Testis (tissue), 3 donors: ENCODE results near the gene CELF5. TPM values are rescaled to one million over a fixed set of nuclear protein-coding genes. Genes with fewer than 3 reads are reported as not detected.

Experiments used
- DNase-seq: peaks from one replicate; pipeline ENCODE4 v3.0.0-alpha.2; 2019
- H3K27ac ChIP-seq, 2 donors: fragments of 200-600 bp; sonication (generic); one replicate each; pipeline ENCODE4 v1.5.1; 2019
- H3K27me3 ChIP-seq: fragments of 200-600 bp; sonication (generic); one replicate; pipeline ENCODE4 v1.5.1; 2019
- H3K36me3 ChIP-seq: fragments of 200-600 bp; sonication (generic); one replicate; pipeline ENCODE4 v1.5.1; 2017; ENCODE audit warnings: low read depth; ENCODE audit errors: missing control alignments
- H3K4me1 ChIP-seq: fragments of 200-600 bp; sonication (generic); one replicate; pipeline ENCODE4 v1.5.1; 2019
- H3K4me3 ChIP-seq, 2 donors: fragments of 200-600 bp; sonication (generic); one replicate each; pipeline ENCODE4 v1.5.1; 2017 to 2019
- H3K9me3 ChIP-seq: fragments of 200-600 bp; sonication (generic); one replicate; pipeline ENCODE4 v1.5.1; 2017
- POLR2A ChIP-seq: fragments of 450-650 bp; IDR thresholded peaks from one replicate; pipeline ENCODE4 v1.6.1; 2017; ENCODE audit warnings: antibody characterized with exemption, mild to moderate bottlenecking, moderate library complexity
- WGBS, 2 donors: methylation state at CpG; one replicate each; pipeline ENCODE4 v1.1.5; 2018; 5-methylcytosine and 5-hydroxymethylcytosine counted together
- intact Hi-C: fragments of 100-400 bp; cut with DNase I; formaldehyde crosslinking; loops from one replicate; pipeline ENCODE4 v1.15.1; 2023; ENCODE audit warnings: low total_unique reads
- polyA plus RNA-seq: library from polyadenylated mRNA; stranded (reverse); fragments of 350-450 nt; fragmentation: Illumina TruSeq; extraction: RNeasy Lipid Tissue Mini Kit (QIAGEN cat#74804); gene quantifications from one replicate; pipeline ENCODE4 v1.2.3, GENCODE V29; 2014; ENCODE audit warnings: low read depth, low replicate concordance; ENCODE audit not compliant: insufficient read depth
- total RNA-seq, 2 donors: library from RNA; depleted of rRNA; stranded (reverse); fragments of >200 nt; gene quantifications; one replicate each; pipeline ENCODE4 v1.2.3, GENCODE V29; 2016
- TF ChIP-seq, protein P1 (sequence below), 3 experiments: fragments of 450-650 bp in 2 of 3; fragments of 200-600 bp in 1 of 3; sonication (generic) in 1 of 3; IDR thresholded peaks; one replicate each; pipeline ENCODE4 v1.5.1; 2016 to 2019; ENCODE audit warnings: antibody characterized with exemption in 3 of 3, mild to moderate bottlenecking in 2 of 3, moderate library complexity in 1 of 3

CELF5 gene
- total and polyA plus RNA-seq, 3 donors from 2014 or later = 3.1 to 8.7 (median 6.6) TPM

DNA sequence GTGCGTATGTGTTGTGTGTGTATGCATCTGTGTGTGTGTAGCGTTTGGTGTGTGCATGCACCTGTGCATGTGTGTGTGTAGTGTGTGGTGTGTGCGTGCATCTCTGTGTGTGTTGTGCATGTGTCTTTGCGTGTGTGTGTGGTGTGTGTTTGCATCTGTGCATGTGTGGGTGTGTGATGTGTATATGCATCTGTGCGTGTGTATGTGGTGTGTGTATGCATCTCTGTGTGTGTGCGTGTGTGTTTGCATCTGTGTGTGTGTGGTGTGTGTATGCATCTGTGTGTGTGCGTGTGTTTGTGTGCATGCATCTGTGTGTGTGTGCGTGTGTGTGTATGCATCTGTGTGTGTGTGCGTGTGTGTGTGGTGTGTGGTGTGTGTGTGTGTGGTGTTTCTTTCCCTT, 20.6 kb downstream of the CELF5 start:
- DNase-seq = no peak
- intact Hi-C loops = no loop called here
- H3K9me3 ChIP-seq = no peaks in the 10 kb centered on the region
- H3K4me3 ChIP-seq = no peak overlapping the region
- H3K27me3 ChIP-seq = no peaks in the 10 kb centered on the region
- H3K36me3 ChIP-seq = no peaks in the 10 kb centered on the region
- no peak overlapping the region for H3K27ac ChIP-seq
- 70 to 84% methylated on average over 8 to 9 of the region's 9 CpGs for WGBS, 2 donors
- no peaks in the 10 kb centered on the region for H3K4me1 ChIP-seq
- TF ChIP-seq, protein P1, sequence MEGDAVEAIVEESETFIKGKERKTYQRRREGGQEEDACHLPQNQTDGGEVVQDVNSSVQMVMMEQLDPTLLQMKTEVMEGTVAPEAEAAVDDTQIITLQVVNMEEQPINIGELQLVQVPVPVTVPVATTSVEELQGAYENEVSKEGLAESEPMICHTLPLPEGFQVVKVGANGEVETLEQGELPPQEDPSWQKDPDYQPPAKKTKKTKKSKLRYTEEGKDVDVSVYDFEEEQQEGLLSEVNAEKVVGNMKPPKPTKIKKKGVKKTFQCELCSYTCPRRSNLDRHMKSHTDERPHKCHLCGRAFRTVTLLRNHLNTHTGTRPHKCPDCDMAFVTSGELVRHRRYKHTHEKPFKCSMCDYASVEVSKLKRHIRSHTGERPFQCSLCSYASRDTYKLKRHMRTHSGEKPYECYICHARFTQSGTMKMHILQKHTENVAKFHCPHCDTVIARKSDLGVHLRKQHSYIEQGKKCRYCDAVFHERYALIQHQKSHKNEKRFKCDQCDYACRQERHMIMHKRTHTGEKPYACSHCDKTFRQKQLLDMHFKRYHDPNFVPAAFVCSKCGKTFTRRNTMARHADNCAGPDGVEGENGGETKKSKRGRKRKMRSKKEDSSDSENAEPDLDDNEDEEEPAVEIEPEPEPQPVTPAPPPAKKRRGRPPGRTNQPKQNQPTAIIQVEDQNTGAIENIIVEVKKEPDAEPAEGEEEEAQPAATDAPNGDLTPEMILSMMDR (IDR thresholded peaks at IDR 0.05) = no peak
- no peak for TF ChIP-seq POLR2A

GRCh38 chr19:3248728-3249326, 24.4 kb downstream of the CELF5 start:
- no peak for DNase-seq
- intact Hi-C loops = no loop called here

GRCh38 chr19:3249408-3249807, 24.9 kb downstream of the CELF5 start:
- intact Hi-C loops = no loop called here
- no peak for TF ChIP-seq POLR2A
- TF ChIP-seq, protein P1 (IDR thresholded peaks at IDR 0.05) = no peak
- no peaks in the 10 kb centered on the region for H3K4me1 ChIP-seq
- WGBS, 2 donors = 57 to 58% methylated on average over 9 to 10 of the region's 10 CpGs
- H3K27ac ChIP-seq = no peak overlapping the region
- no peaks in the 10 kb centered on the region for H3K36me3 ChIP-seq
- H3K9me3 ChIP-seq = no peaks in the 10 kb centered on the region
- DNase-seq = peak; percentile 84
- peak overlapping the region in 1 of 2 donors; percentile 1 for H3K4me3 ChIP-seq
- H3K27me3 ChIP-seq = no peaks in the 10 kb centered on the region

More at GRCh38 chr19:3248728-3249326, 24.4 kb downstream of the CELF5 start:
- no peaks in the 10 kb centered on the region for H3K27me3 ChIP-seq
- no peaks in the 10 kb centered on the region for H3K4me1 ChIP-seq
- H3K9me3 ChIP-seq = no peaks in the 10 kb centered on the region
- H3K4me3 ChIP-seq = peak overlapping the region in 1 of 2 donors; percentile 1
- no peak overlapping the region for H3K27ac ChIP-seq
- 32 to 34% methylated on average over 7 to 14 of the region's 14 CpGs for WGBS, 2 donors
- no peaks in the 10 kb centered on the region for H3K36me3 ChIP-seq
- TF ChIP-seq, protein P1 (IDR thresholded peaks at IDR 0.05) = no peak
- TF ChIP-seq POLR2A = no peak

DNA sequence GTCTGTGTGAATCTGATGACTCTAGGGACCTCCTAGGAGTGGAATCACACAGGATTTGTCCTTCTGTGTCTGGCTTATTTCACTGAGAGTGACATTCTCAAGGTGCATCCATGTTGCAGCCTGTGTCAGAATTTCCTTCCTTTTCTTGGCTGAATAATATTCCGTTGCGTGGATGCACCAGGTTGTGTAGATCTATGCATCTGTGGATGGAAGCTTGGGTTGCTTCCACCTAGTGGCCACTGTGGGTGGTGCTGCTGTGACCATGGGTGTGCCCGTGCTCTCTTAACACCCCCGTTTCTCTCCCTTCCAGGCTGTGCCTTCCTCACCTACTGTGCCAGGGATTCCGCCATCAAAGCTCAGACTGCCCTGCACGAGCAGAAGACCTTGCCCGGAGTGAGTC, 26.2 kb downstream of the CELF5 start:
- intact Hi-C loops = no loop called here
- WGBS, 2 donors = 52 to 71% methylated on average over 7 of the region's 7 CpGs
- no peaks in the 10 kb centered on the region for H3K4me1 ChIP-seq
- no peak for TF ChIP-seq POLR2A
- TF ChIP-seq, protein P1 (IDR thresholded peaks at IDR 0.05) = peak in 2 of 3 experiments; percentile 52
- no peak for DNase-seq
- no peaks in the 10 kb centered on the region for H3K27me3 ChIP-seq
- no peaks in the 10 kb centered on the region for H3K36me3 ChIP-seq
- H3K27ac ChIP-seq = no peak overlapping the region
- H3K4me3 ChIP-seq = no peak overlapping the region
- no peaks in the 10 kb centered on the region for H3K9me3 ChIP-seq

DNA sequence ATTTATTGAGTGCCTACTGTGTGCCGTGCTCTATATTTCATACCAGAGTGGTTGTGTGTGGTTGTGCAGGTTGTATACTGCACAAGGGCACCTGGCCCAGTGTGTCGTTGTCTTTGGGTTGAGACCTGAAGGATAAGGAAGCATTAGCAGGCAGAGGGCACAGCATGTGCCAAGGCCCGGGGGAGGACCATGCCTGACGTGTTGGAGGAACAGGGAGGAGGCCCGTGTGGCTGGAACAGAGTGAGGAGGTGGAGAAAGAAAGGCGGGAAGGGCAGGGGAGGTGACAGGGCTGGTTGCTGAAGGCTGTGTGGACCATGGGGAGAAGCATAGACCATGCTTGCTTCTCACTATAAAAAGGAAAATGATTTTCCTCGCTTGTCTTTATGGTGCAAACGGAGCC, 26.8 kb downstream of the CELF5 start:
- no peak overlapping the region for H3K4me3 ChIP-seq
- WGBS, 2 donors = 61 to 75% methylated on average over 8 of the region's 8 CpGs
- H3K27ac ChIP-seq = no peak overlapping the region
- H3K36me3 ChIP-seq = no peaks in the 10 kb centered on the region
- no peak for DNase-seq
- H3K9me3 ChIP-seq = no peaks in the 10 kb centered on the region
- intact Hi-C loops = no loop called here
- no peaks in the 10 kb centered on the region for H3K4me1 ChIP-seq
- TF ChIP-seq, protein P1 (IDR thresholded peaks at IDR 0.05) = no peak
- TF ChIP-seq POLR2A = no peak
- no peaks in the 10 kb centered on the region for H3K27me3 ChIP-seq
